Vagina (tissue), 2 donors: ENCODE results near the gene MCUR1.

Source experiments
- CTCF ChIP-seq, 3 experiments: fragments of 450-650 bp in 2 of 3; fragments of 200-600 bp in 1 of 3; sonication (generic) in 1 of 3; IDR thresholded peaks; one replicate each; pipeline ENCODE4 v1.5.1; 2017 to 2019; ENCODE audit warnings: antibody characterized with exemption in 3 of 3, mild to moderate bottlenecking in 2 of 3, moderate library complexity in 2 of 3
- POLR2AphosphoS5 ChIP-seq, 2 donors: sonication (generic); formaldehyde crosslinking; IDR thresholded peaks; one replicate each; pipeline ENCODE4 v1.9.0; 2017; ENCODE audit warnings: antibody characterized with exemption in 2 of 2, mild to moderate bottlenecking in 2 of 2, low read depth in 1 of 2; ENCODE audit not compliant: insufficient read depth in 1 of 2

- TF ChIP-seq CTCF (IDR thresholded peaks at IDR 0.05): no peak
- TF ChIP-seq POLR2AphosphoS5 (IDR thresholded peaks at IDR 0.05; ENCODE audit: insufficient read depth in 1 of 2, low read depth in 1 of 2): no peak
Measured at GRCh38 chr6:13769034-13769654, 45.2 kb downstream of the MCUR1 start.
